GM10248 (cell line): ENCODE data around the gene DLG2.

Experiments used
- CTCF ChIA-PET: fragments of 300-600 bp; sonication (Branson Sonifier 250); formaldehyde crosslinking; extraction: SDS; loops from one replicate; lab custom pipeline; 2021; ENCODE audit warnings: antibody characterized with exemption; lab: Yijun Ruan, JAX
- POLR2A ChIA-PET: fragments of 350-650 bp; sonication (Branson Sonifier 250); formaldehyde crosslinking; extraction: SDS; loops from one replicate; lab custom pipeline; 2020; ENCODE audit warnings: antibody characterized with exemption; lab: Yijun Ruan, JAX
- DNase-seq: peaks from one replicate; pipeline ENCODE4 v3.0.0; 2012; ENCODE audit errors: extremely low spot score
- CTCF ChIP-seq: IDR thresholded peaks from 2 replicates; pipeline ENCODE4 v1.5.1; 2012; ENCODE audit warnings: mild to moderate bottlenecking, low read depth; ENCODE audit errors: extremely low read depth, missing control alignments, control extremely low read depth

The DLG2 gene

GRCh38 chr11:83625336-83625735 lies 2001.8 kb downstream of the DLG2 start:
- no peak for TF ChIP-seq CTCF
- CTCF ChIA-PET, result interaction anchor here (1.7 kb wide), 1 partner anchor 12 kb away, joined by 4 read pairs; no protein-coding TSS in a partner anchor
- POLR2A ChIA-PET, result no interaction called here
- no peak for DNase-seq

- ChIA-PET POLR2A (no interaction called here), CTCF (interaction anchor here (2.1 kb wide), 1 partner anchor 40 kb away, joined by 6 read pairs; no protein-coding TSS in a partner anchor)
- TF ChIP-seq CTCF, result no peak
- no peak for DNase-seq
Measured at GRCh38 chr11:83617671-83618070, 2009.5 kb downstream of the DLG2 start.

GRCh38 chr11:83613767-83614121 lies 2013.4 kb downstream of the DLG2 start:
- ChIA-PET CTCF (interaction anchor here (1.0 kb wide), 1 partner anchor 11 kb away, joined by 4 read pairs; no protein-coding TSS in a partner anchor), POLR2A (no interaction called here)
- no peak for TF ChIP-seq CTCF
- DNase-seq, result no peak

GRCh38 chr11:83612891-83613766 lies 2014.0 kb downstream of the DLG2 start:
- peak; percentile 56 for DNase-seq
- ChIA-PET POLR2A (no interaction called here), CTCF (interaction anchor here (1.0 kb wide), 1 partner anchor 12 kb away, joined by 4 read pairs; no protein-coding TSS in a partner anchor)
- no peak for TF ChIP-seq CTCF

GRCh38 chr11:83611600-83611999 lies 2015.5 kb downstream of the DLG2 start:
- TF ChIP-seq CTCF, result no peak
- DNase-seq, result no peak
- ChIA-PET POLR2A (no interaction called here), CTCF (no interaction called here)

- no peak for DNase-seq
- ChIA-PET CTCF (no interaction called here), POLR2A (no interaction called here)
- no peak for TF ChIP-seq CTCF
Measured at GRCh38 chr11:83611031-83611430, 2016.1 kb downstream of the DLG2 start.
